NCI-H1417 (cell line): ENCODE measurements around the gene CPEB3.
"Not testable (repeated sequence)": the region's sequence is repeated elsewhere in the genome, so short reads cannot be mapped to it uniquely, and the experiment has no call there.

Experiments
- DNase-seq, 3 experiments: peaks; one replicate each; lab custom pipeline; 2025; lab: John Stamatoyannopoulos, UW

CPEB3 gene

DNA sequence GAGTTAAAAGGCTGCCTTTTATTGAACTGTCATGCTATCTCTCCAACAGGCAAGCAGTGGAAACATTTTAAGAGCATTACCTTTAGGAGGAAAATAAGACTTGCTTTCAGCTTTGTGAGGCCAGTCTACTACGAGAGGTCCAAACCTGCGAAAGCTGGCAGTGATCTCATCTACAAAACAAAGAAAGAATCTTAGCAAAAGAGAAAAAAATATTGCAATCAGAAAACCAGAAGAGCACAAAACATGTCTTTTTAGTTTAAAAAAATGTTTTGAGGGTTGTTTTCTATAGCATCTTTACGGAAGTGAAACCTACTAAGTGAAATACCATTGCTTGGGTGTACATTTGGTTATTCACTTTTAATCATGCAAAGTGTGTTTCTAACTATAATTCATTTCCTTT is 147.9 kb downstream of the CPEB3 start:
- no peak for DNase-seq

DNA sequence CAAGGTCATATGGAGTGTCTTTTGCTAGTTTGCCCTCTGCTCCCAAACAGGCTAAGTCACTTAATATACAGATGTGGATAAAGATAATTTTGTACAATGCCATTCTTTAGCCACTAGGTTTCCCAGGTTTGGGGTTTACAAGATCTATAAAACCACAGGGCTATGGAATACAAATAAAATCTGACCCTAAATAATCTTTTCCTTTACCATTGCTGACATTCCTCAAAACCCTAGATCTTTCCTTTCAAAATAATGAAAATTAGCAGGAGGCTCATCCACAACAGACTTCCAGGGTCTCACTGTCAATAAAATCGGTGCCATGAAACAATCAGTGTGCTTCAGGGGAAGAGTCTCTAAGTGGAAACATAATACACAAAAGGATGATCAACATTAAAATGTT is 148.4 kb downstream of the CPEB3 start:
- DNase-seq: no peak

DNA sequence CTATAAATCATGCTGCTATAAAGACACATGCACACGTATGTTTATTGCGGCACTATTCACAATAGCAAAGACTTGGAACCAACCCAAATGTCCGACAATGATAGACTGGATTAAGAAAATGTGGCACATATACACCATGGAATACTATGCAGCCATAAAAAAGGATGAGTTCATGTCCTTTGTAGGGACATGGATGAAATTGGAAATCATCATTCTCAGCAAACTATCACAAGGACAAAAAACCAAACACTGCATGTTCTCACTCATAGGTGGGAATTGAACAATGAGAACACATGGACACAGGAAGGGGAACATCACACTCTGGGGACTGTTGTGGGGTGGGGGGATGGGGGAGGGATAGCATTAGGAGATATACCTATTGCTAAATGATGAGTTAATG is 149.7 kb downstream of the CPEB3 start:
- not testable (repeated sequence) for DNase-seq

DNA sequence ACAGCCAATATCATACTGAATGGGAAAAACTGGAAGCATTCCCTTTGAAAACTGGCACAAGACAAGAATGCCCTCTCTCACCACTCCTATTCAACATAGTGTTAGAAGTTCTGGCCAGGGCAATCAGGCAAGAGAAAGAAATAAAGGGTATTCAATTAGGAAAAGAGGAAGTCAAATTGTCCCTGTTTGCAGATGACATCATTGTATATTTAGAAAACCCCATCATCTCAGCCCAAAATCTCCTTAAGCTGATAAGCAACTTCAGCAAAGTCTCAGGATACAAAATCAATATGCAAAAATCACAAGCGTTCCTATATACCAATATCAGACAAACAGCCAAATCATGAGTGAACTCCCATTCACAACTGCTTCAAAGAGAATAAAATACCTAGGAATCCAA is 156.8 kb downstream of the CPEB3 start:
- not testable (repeated sequence) for DNase-seq

DNA sequence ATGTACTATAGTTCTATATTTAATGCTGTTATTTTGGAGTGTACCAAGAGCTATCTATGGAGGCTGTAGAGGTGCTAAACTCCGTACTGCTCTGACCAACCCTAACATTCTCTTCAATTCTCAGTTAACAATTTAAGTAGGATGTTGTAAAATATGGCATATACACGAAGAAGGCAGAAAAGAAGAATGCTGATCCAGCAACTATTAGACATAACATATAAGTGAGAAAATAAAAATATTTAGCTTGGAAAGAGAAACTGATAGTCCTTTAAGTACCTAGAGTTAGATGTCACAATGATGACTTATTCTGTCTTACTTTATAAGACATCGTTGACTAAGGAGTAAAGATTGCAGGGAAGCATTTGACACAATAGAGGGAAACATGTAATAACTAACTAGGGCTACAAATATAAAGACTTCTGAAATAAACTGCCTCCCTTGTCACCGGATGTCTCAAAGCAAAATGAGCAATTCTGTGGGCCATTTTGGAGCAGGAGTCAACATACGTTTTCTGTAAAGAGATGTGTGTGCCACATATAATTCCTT is 159.5 kb downstream of the CPEB3 start:
- no peak for DNase-seq

DNA sequence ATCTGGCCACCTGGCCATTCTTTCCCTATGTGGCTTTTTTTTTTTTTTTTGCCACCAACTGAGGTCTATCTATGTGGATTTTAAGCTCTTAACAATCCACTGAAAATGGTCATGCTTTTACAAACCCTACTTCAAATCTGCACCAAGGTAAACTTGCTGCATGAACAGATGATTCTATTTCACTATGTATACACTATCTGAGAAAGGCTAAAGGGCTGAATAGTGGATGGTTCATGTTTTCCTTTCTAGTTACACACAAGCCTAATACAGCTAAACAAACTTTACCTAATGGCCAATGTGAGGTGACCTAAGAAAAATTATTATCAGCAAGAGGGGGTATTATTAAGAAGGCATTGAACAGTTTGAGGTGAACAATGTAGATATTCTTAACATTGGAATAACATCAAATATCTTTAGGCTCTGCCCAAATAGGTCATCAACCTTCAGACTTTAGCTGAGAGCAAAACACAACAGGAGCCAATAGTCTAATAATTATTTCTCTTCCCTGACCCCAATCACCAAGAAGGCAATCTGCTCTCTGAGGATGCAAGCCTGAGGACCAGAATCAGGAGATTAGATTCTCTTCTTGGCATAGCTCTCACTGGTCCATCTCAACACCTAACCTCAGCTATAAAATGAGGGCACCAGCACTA is 160.1 kb downstream of the CPEB3 start:
- no peak for DNase-seq

DNA sequence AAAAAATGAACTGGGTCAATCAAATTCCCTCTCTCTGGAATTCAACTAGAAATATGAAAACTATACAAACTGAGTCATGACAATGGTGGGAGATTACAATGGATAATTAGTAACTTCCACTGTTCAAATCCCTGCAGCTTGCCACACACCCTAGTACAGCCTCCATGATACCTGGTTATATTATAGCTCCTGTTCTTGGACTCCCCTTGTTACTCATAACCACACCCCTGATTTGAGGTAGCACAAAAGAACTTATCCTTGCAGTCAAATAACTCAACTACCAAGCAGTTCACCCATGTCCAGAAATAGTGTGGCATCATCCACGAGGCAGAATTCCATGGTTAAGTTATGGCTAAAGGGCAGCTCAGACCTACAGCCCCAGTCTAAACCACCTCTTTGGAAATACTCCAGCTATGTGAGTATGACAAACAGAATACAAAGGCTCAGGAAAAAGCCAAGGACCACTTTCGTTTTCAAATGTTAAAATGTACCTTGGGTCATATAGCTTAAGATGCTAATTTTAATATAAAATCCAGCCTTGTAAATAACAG is 164.7 kb downstream of the CPEB3 start:
- no peak for DNase-seq

DNA sequence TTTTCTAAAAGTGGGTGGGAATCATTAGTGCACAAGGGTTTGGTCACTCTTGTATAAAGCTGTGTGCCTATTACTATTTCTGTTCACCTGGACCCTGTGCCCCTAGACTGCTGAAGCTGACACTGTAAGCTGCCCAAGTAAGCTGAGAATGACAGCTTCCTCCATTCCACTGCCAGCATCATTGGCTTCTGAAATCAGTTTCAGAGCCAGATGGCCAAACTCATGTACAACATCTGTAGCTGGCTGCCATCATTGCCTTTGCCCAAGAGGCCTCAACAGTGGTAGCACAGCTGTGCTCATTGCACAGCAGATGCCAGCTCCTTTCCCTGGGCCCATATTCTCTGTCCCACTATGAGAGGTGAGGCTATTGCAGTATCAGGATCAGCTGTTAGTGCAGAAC is 165.7 kb downstream of the CPEB3 start:
- DNase-seq: no peak

DNA sequence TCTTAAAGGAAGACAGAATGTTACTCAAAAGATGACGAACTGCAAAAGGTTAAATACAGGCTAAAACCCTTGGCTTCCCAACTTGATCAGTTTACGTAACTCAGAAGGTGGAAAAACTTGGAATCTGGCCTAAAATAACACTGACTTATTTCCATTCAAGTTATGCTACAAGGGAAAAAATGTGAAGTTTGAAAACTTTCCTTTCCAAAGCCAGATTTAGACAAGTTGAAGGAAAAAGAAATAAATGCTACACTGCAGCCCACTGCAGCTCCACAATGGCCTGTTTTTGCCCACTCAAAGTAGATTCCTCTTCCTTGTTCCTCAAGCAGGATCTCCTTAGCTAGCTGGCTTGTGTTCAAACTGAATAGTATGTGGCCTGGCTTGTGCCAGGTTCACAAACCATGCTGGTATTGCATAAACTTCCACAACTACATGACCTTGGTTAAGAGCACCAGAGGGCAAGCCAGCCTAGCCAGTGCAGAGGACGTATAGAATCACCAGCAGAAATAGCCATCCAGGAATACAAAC is 166.2 kb downstream of the CPEB3 start:
- DNase-seq: no peak

DNA sequence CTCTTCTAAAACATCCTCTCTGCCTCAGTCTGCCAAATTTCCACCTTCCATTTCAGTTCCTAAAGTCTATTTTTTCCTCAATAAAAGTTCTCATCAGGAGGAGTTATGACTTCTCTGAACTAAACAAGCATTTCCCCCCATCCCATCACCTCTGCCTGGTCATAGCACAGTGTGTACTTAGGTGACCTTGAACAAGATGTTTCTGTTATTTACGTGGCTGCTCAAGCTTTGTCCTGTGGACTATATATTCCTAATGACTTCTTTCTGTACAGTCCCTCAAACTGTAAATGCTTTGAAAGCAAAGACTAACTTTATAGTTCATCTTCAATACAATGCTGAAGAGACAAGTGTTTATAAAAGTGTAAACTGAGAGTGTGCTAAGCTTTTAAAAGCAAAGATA is 166.9 kb downstream of the CPEB3 start:
- DNase-seq: no peak

DNA sequence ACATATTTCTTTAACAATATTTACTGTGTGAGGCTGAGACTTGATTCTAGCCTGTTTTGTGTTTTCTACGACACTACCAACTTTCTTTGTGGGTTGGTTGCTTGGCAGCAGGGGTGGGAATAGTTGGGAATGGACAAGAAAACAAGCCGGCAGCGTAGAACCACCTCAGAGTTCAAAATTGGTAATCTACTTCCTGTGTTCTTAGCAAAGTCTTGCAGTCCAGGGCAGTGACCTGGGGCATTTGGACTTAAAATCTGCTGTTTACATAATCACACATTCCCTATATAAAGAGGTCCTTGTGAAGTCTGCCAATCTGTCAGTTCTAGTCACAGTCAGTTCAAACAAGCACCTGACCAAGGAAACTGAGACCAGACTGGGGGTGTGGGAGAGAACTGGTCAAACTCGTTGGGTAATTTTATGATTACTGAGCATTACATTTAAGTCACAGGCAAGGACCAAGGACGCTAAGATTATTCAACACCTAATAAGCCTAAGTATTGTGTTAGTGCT is 167.9 kb downstream of the CPEB3 start:
- DNase-seq: peak in 1 of 3 experiments; percentile 2

DNA sequence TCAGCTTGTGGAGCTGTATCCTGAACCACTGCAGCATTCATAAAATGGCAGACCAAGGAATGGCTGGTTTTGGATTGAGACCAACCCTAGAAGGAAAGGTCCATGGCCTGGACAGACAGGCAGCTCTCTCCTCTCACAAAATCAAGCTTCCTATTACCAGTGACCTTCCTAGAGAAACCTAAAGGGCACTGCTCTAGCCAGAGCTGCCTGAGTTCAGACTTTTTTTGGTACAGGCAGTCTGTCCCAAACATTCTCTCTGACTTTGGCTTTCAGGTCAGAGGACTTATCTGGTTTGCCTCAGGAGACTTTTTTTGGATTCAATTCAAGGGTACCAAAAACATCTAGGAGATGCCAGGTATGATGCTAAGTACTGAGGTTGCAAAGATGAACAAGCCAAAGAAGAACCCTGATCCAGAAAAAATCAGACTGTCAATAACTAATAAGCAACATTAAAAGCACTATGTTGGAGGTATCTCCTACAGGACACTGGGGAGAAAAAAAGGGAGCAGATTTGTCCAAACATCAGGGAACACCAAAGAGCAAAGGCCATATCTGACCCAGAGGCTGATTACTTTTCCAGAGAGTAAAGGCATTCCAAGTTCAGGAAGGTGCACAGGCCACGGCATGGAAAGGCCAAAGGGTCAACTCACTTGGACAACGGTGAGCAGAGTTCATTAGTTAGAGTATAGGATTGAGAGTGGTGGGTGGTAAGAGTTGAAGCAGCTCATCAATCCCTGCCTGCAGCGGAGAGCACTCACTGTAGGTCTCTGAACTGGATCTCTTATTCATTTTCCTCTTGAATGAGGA is 169.0 kb downstream of the CPEB3 start:
- DNase-seq: no peak

DNA sequence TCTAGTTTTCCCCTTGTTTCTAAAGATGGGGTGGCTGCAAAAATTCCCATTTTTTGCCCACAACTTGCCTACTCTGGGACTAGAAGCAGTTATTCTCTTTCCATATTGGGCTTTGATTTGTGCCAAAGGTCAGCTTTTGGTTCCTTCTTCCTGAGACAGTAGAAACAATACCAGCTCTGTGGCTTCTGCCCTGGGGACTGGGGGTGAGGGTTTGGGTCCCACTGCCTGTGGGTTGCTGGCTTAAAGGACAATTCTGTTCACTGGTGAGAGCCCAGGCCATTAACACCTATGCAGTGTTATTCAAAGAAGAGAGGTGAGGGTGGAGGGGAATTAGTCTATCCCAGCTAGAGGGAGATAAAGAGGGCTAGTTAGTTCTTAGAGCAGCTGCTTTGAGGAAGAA is 171.5 kb downstream of the CPEB3 start:
- no peak for DNase-seq

DNA sequence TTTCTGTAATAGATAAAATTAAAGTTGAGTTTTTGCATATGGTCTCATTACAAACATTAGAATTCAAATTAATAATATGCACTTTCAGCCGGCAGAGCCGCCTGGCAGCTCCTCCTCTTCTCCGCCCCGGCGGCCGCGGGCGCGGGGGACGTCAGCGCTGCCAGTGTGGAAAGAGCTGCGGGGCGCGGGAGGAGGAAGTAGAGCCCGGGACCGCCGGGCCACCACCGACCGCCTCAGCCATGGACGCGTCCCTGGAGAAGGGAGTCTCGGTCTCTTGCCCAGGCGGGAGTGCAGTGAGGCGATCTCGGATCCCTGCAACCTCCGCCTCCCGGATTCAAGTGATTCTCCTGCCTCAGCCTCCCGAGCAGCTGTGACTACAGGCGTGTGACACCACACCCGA is 176.0 kb downstream of the CPEB3 start:
- not testable (repeated sequence) for DNase-seq

DNA sequence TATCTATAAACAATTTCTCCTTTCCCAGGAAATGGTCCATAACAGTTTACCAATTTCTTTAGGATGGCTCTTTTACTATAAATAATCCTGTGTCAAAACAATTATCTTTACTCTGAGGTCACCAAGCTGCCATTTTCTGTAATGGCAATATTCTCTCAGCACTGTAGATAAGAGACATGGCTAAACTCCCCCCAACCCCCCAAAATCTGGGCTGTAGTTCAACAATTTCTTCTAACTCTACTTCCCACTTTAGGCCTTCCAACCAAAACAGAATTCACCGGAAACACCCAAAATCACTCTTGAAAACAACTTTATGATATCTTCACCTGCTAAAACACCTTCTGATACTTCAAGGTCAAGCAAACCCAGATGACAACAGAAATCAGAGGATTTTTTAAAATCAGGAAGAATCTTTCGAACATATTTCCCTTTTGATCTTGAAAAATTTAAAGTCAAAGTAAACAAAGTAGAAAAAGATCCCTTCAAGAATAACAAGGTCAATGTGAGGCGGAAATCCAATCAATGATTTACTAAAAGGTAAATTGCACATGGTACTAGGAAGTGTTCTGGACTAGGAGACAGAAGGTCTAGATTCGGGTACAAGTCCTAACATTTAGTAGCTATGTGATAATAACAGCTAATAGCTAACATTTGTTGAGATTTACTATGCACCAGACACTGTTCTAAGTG is 176.8 kb downstream of the CPEB3 start:
- no peak for DNase-seq

DNA sequence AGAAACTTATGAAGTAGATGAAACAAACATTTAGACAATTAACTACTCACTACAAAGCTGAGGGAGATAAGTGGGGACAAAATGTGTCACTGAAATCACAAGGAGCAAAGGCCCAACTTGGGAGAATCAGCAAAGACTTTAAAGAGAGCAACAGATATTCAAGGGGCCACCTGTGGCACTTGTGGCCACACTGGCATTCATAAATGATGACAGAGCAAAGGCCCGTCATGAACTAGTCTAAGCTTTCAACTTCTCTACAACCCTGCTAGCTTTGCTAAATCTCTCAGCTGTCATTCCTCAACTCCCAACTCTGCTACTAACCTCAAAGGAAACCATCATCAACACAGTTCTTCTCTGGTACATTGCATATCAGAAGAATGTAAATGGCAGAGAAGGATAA is 178.4 kb downstream of the CPEB3 start:
- no peak for DNase-seq

DNA sequence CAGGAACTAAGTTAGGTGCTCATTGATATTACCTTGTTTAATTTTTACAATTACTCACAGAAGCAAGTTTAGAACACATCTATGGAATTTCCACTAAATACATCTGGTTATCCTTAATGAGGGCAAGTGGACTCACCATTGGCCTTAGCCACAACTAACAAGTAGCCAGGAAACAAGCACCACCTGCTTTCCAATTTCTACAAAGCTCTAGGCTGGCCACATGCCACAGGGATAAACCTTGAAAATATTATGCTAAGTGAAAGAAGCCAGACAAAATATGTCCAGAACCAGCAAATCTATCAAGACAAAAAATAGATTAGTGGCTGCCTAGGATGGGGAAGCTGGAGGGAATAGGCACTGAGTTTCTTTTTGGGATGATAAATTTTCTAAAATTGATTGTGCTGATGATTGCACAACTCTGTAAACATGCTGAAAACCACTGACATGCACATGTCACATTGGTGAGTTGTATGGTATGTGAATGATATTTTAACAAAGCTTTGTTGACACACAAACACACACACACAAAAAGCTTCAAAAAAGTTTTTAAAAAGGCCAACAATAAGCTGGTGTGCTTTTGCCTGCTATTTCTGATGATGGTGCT is 179.4 kb downstream of the CPEB3 start:
- DNase-seq: no peak

DNA sequence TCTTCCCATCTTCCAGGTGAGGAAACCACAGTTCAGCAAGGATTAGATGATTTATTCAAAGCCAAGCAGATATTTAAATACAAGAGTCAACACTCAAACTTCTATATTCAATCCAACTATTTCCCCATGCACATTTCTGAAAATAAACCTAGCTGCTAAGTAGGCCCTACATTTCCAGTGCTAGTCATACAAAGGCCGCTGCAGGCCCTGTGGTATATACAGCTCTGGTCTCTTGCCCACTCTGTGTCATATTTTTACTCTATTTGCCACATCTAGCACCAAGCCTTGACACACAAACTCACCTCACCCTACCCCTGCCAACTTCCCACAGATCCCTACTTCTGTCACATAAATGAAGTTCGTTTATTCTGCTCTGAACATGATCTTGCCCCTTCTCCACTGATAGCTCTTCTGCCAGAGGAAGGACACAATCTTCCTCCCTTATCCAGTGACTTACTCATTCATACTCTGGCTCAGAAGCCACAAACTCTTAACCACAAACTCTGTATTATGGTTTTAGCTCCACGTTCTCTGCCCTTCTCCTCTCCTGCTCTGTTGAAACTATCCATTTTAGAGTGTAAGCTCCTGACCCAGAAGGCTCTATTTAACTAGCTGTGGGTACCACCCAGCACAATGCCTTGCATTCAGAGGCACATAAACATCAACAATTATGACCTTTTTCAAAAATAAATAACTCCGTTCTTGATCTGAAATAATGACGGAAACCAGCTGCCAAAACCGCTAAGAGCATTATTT is 180.7 kb downstream of the CPEB3 start:
- DNase-seq: no peak

DNA sequence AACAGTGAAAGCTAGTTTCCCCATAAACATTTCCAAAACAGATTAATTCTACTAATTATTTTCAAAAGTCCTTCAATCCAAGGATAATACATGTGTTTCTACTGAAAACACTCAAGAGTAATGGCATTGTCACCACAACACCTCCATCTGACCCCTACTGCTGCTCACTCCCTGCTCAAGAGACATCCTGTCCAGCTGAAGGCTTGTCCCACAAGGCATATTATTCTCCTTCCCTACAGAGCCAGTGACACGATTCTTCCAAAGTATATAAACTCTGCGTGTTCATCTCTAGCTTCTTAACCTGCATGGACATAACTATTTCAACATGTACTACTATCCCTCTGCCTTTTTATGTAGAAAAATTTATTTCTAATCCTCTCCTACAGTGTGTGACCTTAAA is 182.1 kb downstream of the CPEB3 start:
- no peak for DNase-seq

DNA sequence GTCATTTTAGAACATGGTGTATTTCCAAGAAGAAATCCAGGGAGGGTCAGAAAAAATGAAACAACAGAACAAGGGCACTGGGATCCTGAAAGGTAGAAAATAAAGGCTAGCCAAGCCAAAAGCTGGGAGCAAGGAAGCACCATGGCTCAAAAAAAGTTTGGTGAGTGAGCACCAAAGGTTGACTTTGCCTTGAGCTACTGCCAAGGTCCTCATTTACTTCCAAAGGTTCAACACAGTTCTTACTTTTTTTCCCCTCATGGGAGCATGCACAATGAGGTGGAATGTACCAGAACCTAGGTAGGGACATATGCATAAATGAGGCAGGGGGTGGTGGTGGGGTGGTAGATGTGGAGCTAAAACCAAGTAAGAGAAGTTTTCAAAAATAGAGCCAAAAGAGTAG is 182.8 kb downstream of the CPEB3 start:
- DNase-seq: no peak
